ENCODE data around the gene BCL2.

- TF ChIP-seq, protein P1, sequence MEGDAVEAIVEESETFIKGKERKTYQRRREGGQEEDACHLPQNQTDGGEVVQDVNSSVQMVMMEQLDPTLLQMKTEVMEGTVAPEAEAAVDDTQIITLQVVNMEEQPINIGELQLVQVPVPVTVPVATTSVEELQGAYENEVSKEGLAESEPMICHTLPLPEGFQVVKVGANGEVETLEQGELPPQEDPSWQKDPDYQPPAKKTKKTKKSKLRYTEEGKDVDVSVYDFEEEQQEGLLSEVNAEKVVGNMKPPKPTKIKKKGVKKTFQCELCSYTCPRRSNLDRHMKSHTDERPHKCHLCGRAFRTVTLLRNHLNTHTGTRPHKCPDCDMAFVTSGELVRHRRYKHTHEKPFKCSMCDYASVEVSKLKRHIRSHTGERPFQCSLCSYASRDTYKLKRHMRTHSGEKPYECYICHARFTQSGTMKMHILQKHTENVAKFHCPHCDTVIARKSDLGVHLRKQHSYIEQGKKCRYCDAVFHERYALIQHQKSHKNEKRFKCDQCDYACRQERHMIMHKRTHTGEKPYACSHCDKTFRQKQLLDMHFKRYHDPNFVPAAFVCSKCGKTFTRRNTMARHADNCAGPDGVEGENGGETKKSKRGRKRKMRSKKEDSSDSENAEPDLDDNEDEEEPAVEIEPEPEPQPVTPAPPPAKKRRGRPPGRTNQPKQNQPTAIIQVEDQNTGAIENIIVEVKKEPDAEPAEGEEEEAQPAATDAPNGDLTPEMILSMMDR (conservative IDR thresholded peaks at IDR 0.05 in 1 of 2, IDR thresholded peaks at IDR 0.05 in 1 of 2; ENCODE audit: extremely low read depth in 1 of 2, insufficient read depth in 1 of 2, low read depth in 1 of 2, low read length in 2 of 2): no peak
- TF ChIP-seq EZH2 (IDR thresholded peaks at IDR 0.05; ENCODE audit: borderline replicate concordance, low read length): no peak
Observed at GRCh38 chr18:63138436-63139340, 180.9 kb downstream of the BCL2 start.

Measured in mammary epithelial cell (primary cell).